ENCODE data around the gene RDH11. TPM values are rescaled to one million over a fixed set of nuclear protein-coding genes. Genes with fewer than 3 reads are reported as not detected.
"Not testable (repeated sequence)": the region's sequence is repeated elsewhere in the genome, so short reads cannot be mapped to it uniquely, and the experiment has no call there.

Gene RDH11
- total RNA-seq, 2 experiments from 2014 or later = 31.1 to 37.7 TPM

DNA sequence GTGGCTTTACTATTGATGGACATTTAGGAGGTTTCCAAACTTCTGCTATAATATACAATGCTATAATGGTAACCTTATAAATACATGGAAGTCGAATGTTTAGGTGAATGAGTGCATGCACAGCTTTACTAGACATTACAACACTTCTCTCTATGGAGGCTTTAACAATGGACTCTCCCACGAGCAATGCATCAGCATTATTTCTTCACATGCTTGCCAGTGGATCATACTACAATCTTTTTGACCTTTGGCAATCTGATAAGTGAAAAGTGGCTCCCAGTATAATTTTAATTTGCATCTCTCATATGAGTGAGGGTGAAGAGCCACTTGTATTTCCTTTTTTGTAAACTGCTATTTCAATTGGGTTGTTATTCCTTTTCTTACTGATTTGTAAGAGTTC lies 24.3 kb upstream of the RDH11 start:
- no peak for DNase-seq (ENCODE audit: low spot score)
- no peaks in the 10 kb centered on the region for H3K4me1 ChIP-seq (ENCODE audit: insufficient read depth, low read length, poor library complexity, severe bottlenecking)
- no peak for TF ChIP-seq EZH2phosphoT487 (IDR thresholded peaks at IDR 0.05; ENCODE audit: borderline replicate concordance, low read depth, low read length)
- TF ChIP-seq, protein P1, sequence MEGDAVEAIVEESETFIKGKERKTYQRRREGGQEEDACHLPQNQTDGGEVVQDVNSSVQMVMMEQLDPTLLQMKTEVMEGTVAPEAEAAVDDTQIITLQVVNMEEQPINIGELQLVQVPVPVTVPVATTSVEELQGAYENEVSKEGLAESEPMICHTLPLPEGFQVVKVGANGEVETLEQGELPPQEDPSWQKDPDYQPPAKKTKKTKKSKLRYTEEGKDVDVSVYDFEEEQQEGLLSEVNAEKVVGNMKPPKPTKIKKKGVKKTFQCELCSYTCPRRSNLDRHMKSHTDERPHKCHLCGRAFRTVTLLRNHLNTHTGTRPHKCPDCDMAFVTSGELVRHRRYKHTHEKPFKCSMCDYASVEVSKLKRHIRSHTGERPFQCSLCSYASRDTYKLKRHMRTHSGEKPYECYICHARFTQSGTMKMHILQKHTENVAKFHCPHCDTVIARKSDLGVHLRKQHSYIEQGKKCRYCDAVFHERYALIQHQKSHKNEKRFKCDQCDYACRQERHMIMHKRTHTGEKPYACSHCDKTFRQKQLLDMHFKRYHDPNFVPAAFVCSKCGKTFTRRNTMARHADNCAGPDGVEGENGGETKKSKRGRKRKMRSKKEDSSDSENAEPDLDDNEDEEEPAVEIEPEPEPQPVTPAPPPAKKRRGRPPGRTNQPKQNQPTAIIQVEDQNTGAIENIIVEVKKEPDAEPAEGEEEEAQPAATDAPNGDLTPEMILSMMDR (conservative IDR thresholded peaks at IDR 0.05; ENCODE audit: low read length) = no peak
- no peak overlapping the region for H3K27ac ChIP-seq (ENCODE audit: low read depth, low read length, poor library complexity, severe bottlenecking)
- H3K9me3 ChIP-seq (ENCODE audit: low read length) = no peaks in the 10 kb centered on the region
- ChIA-PET POLR2A (no interaction called here), CTCF (ENCODE audit: unreplicated experiment) (no interaction called here)
- no peaks in the 10 kb centered on the region for H4K20me1 ChIP-seq (ENCODE audit: insufficient read depth, low read length)
- intact Hi-C loops (cut with micrococcal nuclease; ENCODE audit: unreplicated experiment) = no loop called here
- H2AFZ ChIP-seq (ENCODE audit: low read length) = no peak overlapping the region
- H3K4me3 ChIP-seq (ENCODE audit: low read depth, low read length, poor library complexity, severe bottlenecking) = no peak overlapping the region
- BruUV-seq (replicated peaks) = no TSS peak
- H3K36me3 ChIP-seq (ENCODE audit: insufficient read depth, low read length) = no peaks in the 10 kb centered on the region
- H3K79me2 ChIP-seq (ENCODE audit: insufficient read depth, low read depth, low read length) = no peaks in the 10 kb centered on the region
- no peaks in the 10 kb centered on the region for H3K9me2 ChIP-seq (ENCODE audit: insufficient read depth, low read length)
- H3K4me2 ChIP-seq (ENCODE audit: low read length) = no peak overlapping the region

DNA sequence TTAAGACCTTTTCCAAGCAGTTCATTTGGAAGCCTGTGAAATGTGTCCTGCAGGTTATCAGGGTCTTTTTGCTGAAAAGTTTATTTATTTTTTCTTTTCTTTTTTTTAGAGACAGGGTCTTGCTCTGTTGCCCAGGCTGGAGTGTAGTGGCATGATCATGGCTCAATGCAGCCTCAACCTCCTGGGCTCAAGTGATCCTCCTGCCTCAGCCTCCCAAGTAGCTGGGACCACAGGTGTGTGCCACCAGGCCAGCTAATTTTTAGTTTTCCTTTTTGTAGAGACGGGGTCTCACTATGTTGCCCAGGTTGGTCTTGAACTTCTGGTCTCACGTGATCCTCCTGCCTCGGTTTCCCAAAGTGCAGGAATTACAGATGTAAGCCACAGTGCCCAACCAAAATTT lies 23.8 kb upstream of the RDH11 start:
- not testable (repeated sequence) for H3K79me2 ChIP-seq (ENCODE audit: insufficient read depth, low read depth, low read length)

DNA sequence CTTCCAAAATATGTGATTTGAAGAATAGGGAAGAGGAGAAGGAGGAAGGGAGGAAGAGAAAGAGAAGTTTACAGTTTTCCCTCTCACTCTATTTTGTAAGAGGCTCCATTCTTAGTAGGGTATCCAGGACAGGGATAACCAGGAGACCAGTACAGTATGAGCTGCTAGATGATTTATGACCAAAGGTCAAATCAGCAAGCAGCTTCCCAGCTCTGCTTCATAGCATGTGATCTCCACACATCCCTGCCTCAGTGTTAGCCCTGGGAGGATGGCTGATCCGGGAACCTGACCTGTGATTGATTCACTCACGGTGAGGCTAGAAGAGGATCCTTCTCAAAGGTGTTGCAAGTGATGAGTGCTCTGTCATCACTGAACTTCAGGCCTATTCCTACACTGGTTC lies 22.7 kb upstream of the RDH11 start:
- ChIA-PET CTCF (ENCODE audit: unreplicated experiment) (no interaction called here), POLR2A (interaction anchor here (0.8 kb wide), 1 partner anchor 129 kb away, joined by 3 read pairs; no protein-coding TSS in a partner anchor)
- BruUV-seq (replicated peaks) = no TSS peak
- Histone ChIP-seq H2AFZ (ENCODE audit: low read length) (no peak overlapping the region), H3K4me3 (ENCODE audit: low read depth, low read length, poor library complexity, severe bottlenecking) (no peak overlapping the region), H3K4me2 (ENCODE audit: low read length) (no peak overlapping the region), H3K36me3 (ENCODE audit: insufficient read depth, low read length) (no peaks in the 10 kb centered on the region), H3K4me1 (ENCODE audit: insufficient read depth, low read length, poor library complexity, severe bottlenecking) (no peaks in the 10 kb centered on the region), H4K20me1 (ENCODE audit: insufficient read depth, low read length) (no peaks in the 10 kb centered on the region), H3K79me2 (ENCODE audit: insufficient read depth, low read depth, low read length) (no peaks in the 10 kb centered on the region), H3K9me3 (ENCODE audit: low read length) (no peaks in the 10 kb centered on the region), H3K27ac (ENCODE audit: low read depth, low read length, poor library complexity, severe bottlenecking) (no peak overlapping the region), H3K9me2 (ENCODE audit: insufficient read depth, low read length) (no peaks in the 10 kb centered on the region)
- TF ChIP-seq, protein P1 (conservative IDR thresholded peaks at IDR 0.05; ENCODE audit: low read length) = no peak
- no peak for TF ChIP-seq EZH2phosphoT487 (IDR thresholded peaks at IDR 0.05; ENCODE audit: borderline replicate concordance, low read depth, low read length)
- intact Hi-C loops (cut with micrococcal nuclease; ENCODE audit: unreplicated experiment) = no loop called here
- no peak for DNase-seq (ENCODE audit: low spot score)

More for the DNA sequence above, 23.8 kb upstream of the RDH11 start:
- CTCF ChIA-PET (ENCODE audit: unreplicated experiment); H2AFZ ChIP-seq (ENCODE audit: low read length); BruUV-seq (replicated peaks); DNase-seq (ENCODE audit: low spot score); H3K4me2 ChIP-seq (ENCODE audit: low read length); H3K9me2 ChIP-seq (ENCODE audit: insufficient read depth, low read length); H3K4me1 ChIP-seq (ENCODE audit: insufficient read depth, low read length, poor library complexity, severe bottlenecking); H3K27ac ChIP-seq (ENCODE audit: low read depth, low read length, poor library complexity, severe bottlenecking); H3K4me3 ChIP-seq (ENCODE audit: low read depth, low read length, poor library complexity, severe bottlenecking); intact Hi-C loops (cut with micrococcal nuclease; ENCODE audit: unreplicated experiment); H3K9me3 ChIP-seq (ENCODE audit: low read length); H3K36me3 ChIP-seq (ENCODE audit: insufficient read depth, low read length); H4K20me1 ChIP-seq (ENCODE audit: insufficient read depth, low read length): not testable (repeated sequence)
- POLR2A ChIA-PET = interaction anchor here (1.0 kb wide), 1 partner anchor 168 kb away, joined by 3 read pairs; no protein-coding TSS in a partner anchor

All from OCI-LY7 (cell line).